Measurements from ENCODE around the gene SLC6A4. TPM values are rescaled to one million over a fixed set of nuclear protein-coding genes. Genes with fewer than 3 reads are reported as not detected.
"Not testable (repeated sequence)": the region's sequence is repeated elsewhere in the genome, so short reads cannot be mapped to it uniquely, and the experiment has no call there.

The SLC6A4 gene
- total RNA-seq, 1 experiment from 2014 or later, result not detected

- no peaks in the 10 kb centered on the region for H3K9me3 ChIP-seq (ENCODE audit: low read depth, low read length, poor library complexity, severe bottlenecking)
- no peaks in the 10 kb centered on the region for H3K36me3 ChIP-seq (ENCODE audit: insufficient read depth, low read length, poor library complexity, severe bottlenecking)
- H3K27me3 ChIP-seq (replicated peaks; ENCODE audit: insufficient read depth, low read depth, low read length, poor library complexity), result peaks cover 51% of the 10 kb centered on the region
- H3K4me1 ChIP-seq (ENCODE audit: insufficient read depth, low read length, poor library complexity, severe bottlenecking), result peaks cover 8% of the 10 kb centered on the region
- POLR2A ChIA-PET (ENCODE audit: low non-redundant PET), result no interaction called here
- H3K4me3 ChIP-seq (ENCODE audit: low read depth, low read length, poor library complexity, severe bottlenecking), result no peak overlapping the region
- no peak for DNase-seq (ENCODE audit: low spot score)
- no peak overlapping the region for H3K27ac ChIP-seq (ENCODE audit: low read depth, low read length, poor library complexity, severe bottlenecking)
- BruUV-seq (replicated peaks), result no TSS peak
- TF ChIP-seq EZH2 (IDR thresholded peaks at IDR 0.05; ENCODE audit: borderline replicate concordance, low read depth, low read length, poor library complexity, severe bottlenecking) (no peak), CTCF (conservative IDR thresholded peaks at IDR 0.05; ENCODE audit: low read depth, low read length) (no peak)
- CTCF ChIA-PET, result no interaction called here
- intact Hi-C loops (cut with micrococcal nuclease; ENCODE audit: unreplicated experiment), result no loop called here
Measured at GRCh38 chr17:30232015-30232823, 3.3 kb downstream of the SLC6A4 start.

GRCh38 chr17:30230596-30231125, 4.8 kb downstream of the SLC6A4 start:
- Histone ChIP-seq H3K36me3 (ENCODE audit: insufficient read depth, low read length, poor library complexity, severe bottlenecking) (no peaks in the 10 kb centered on the region), H3K4me1 (ENCODE audit: insufficient read depth, low read length, poor library complexity, severe bottlenecking) (peaks cover 6% of the 10 kb centered on the region), H3K27me3 (replicated peaks; ENCODE audit: insufficient read depth, low read depth, low read length, poor library complexity) (peaks cover 39% of the 10 kb centered on the region), H3K4me3 (ENCODE audit: low read depth, low read length, poor library complexity, severe bottlenecking) (no peak overlapping the region), H3K9me3 (ENCODE audit: low read depth, low read length, poor library complexity, severe bottlenecking) (no peaks in the 10 kb centered on the region), H3K27ac (ENCODE audit: low read depth, low read length, poor library complexity, severe bottlenecking) (no peak overlapping the region)
- intact Hi-C loops (cut with micrococcal nuclease; ENCODE audit: unreplicated experiment), result no loop called here
- POLR2A ChIA-PET (ENCODE audit: low non-redundant PET), result no interaction called here
- no peak for TF ChIP-seq EZH2 (IDR thresholded peaks at IDR 0.05; ENCODE audit: borderline replicate concordance, low read depth, low read length, poor library complexity, severe bottlenecking)
- no peak for TF ChIP-seq CTCF (conservative IDR thresholded peaks at IDR 0.05; ENCODE audit: low read depth, low read length)
- BruUV-seq (replicated peaks), result no TSS peak
- no peak for DNase-seq (ENCODE audit: low spot score)
- CTCF ChIA-PET, result no interaction called here

GRCh38 chr17:30230009-30230408, 5.5 kb downstream of the SLC6A4 start:
- CTCF ChIA-PET; H3K9me3 ChIP-seq (ENCODE audit: low read depth, low read length, poor library complexity, severe bottlenecking); H3K4me1 ChIP-seq (ENCODE audit: insufficient read depth, low read length, poor library complexity, severe bottlenecking); POLR2A ChIA-PET (ENCODE audit: low non-redundant PET); H3K4me3 ChIP-seq (ENCODE audit: low read depth, low read length, poor library complexity, severe bottlenecking); H3K27ac ChIP-seq (ENCODE audit: low read depth, low read length, poor library complexity, severe bottlenecking); BruUV-seq (replicated peaks); intact Hi-C loops (cut with micrococcal nuclease; ENCODE audit: unreplicated experiment); DNase-seq (ENCODE audit: low spot score); H3K36me3 ChIP-seq (ENCODE audit: insufficient read depth, low read length, poor library complexity, severe bottlenecking): not testable (repeated sequence)
- H3K27me3 ChIP-seq (replicated peaks; ENCODE audit: insufficient read depth, low read depth, low read length, poor library complexity), result peaks cover 33% of the 10 kb centered on the region
